Measurements from ENCODE around the gene TRA2B. TPM values are rescaled to one million over a fixed set of nuclear protein-coding genes. Genes with fewer than 3 reads are reported as not detected.

Gene TRA2B
- polyA plus RNA-seq, 1 donor from 2014 or later = 637 TPM

GRCh38 chr3:185981621-185982020 is 43.8 kb upstream of the TRA2B start:
- no peaks in the 10 kb centered on the region for H4K20me1 ChIP-seq (ENCODE audit: insufficient read depth)
- H2AFZ ChIP-seq (ENCODE audit: low read depth, low read length) = no peak overlapping the region
- no peaks in the 10 kb centered on the region for H3K9me2 ChIP-seq (ENCODE audit: insufficient read depth, low read length)
- H3K9ac ChIP-seq (ENCODE audit: low read length) = no peak overlapping the region
- H3K27me3 ChIP-seq (ENCODE audit: insufficient read depth, low read depth, low read length) = no peaks in the 10 kb centered on the region
- TF ChIP-seq RAD21 (conservative IDR thresholded peaks at IDR 0.05) = no peak
- no peak for TF ChIP-seq EP300 (conservative IDR thresholded peaks at IDR 0.05; ENCODE audit: poor library complexity, severe bottlenecking)
- TF ChIP-seq MXI1 (conservative IDR thresholded peaks at IDR 0.05; ENCODE audit: poor library complexity, severe bottlenecking) = no peak
- TF ChIP-seq POLR2AphosphoS5 (IDR thresholded peaks at IDR 0.05) = no peak
- TF ChIP-seq TAF1 (IDR thresholded peaks at IDR 0.05; ENCODE audit: low read depth) = no peak
- TF ChIP-seq EZH2 (IDR thresholded peaks at IDR 0.05; ENCODE audit: borderline replicate concordance, insufficient read depth, low read length, poor library complexity, severe bottlenecking) = no peak
- no peak for TF ChIP-seq SMC3 (conservative IDR thresholded peaks at IDR 0.05; ENCODE audit: poor library complexity)
- TF ChIP-seq, protein P1, sequence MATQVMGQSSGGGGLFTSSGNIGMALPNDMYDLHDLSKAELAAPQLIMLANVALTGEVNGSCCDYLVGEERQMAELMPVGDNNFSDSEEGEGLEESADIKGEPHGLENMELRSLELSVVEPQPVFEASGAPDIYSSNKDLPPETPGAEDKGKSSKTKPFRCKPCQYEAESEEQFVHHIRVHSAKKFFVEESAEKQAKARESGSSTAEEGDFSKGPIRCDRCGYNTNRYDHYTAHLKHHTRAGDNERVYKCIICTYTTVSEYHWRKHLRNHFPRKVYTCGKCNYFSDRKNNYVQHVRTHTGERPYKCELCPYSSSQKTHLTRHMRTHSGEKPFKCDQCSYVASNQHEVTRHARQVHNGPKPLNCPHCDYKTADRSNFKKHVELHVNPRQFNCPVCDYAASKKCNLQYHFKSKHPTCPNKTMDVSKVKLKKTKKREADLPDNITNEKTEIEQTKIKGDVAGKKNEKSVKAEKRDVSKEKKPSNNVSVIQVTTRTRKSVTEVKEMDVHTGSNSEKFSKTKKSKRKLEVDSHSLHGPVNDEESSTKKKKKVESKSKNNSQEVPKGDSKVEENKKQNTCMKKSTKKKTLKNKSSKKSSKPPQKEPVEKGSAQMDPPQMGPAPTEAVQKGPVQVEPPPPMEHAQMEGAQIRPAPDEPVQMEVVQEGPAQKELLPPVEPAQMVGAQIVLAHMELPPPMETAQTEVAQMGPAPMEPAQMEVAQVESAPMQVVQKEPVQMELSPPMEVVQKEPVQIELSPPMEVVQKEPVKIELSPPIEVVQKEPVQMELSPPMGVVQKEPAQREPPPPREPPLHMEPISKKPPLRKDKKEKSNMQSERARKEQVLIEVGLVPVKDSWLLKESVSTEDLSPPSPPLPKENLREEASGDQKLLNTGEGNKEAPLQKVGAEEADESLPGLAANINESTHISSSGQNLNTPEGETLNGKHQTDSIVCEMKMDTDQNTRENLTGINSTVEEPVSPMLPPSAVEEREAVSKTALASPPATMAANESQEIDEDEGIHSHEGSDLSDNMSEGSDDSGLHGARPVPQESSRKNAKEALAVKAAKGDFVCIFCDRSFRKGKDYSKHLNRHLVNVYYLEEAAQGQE (IDR thresholded peaks at IDR 0.05; ENCODE audit: borderline replicate concordance) = no peak
- TF ChIP-seq CTCF (IDR thresholded peaks at IDR 0.05; ENCODE audit: poor library complexity, severe bottlenecking) = no peak
- H3K79me2 ChIP-seq (replicated peaks; ENCODE audit: insufficient read depth, low read length) = no peaks in the 10 kb centered on the region
- H3K4me3 ChIP-seq (ENCODE audit: low read length) = no peak overlapping the region
- no peaks in the 10 kb centered on the region for H3K9me3 ChIP-seq (ENCODE audit: low read length)
- no peak overlapping the region for H3K27ac ChIP-seq (ENCODE audit: low read length)
- no peaks in the 10 kb centered on the region for H3F3A ChIP-seq (ENCODE audit: insufficient read depth, low read length, poor library complexity, severe bottlenecking)
- no peaks in the 10 kb centered on the region for H3K36me3 ChIP-seq (ENCODE audit: insufficient read depth, low read length)
- no peak overlapping the region for H3K4me2 ChIP-seq (ENCODE audit: low read length)

GRCh38 chr3:185979721-185980121 is 41.9 kb upstream of the TRA2B start:
- H3K27me3 ChIP-seq (ENCODE audit: insufficient read depth, low read depth, low read length) = no peaks in the 10 kb centered on the region
- H3K27ac ChIP-seq (ENCODE audit: low read length) = no peak overlapping the region
- H2AFZ ChIP-seq (ENCODE audit: low read depth, low read length) = no peak overlapping the region
- no peaks in the 10 kb centered on the region for H3F3A ChIP-seq (ENCODE audit: insufficient read depth, low read length, poor library complexity, severe bottlenecking)
- H3K4me2 ChIP-seq (ENCODE audit: low read length) = no peak overlapping the region
- TF ChIP-seq EZH2 (IDR thresholded peaks at IDR 0.05; ENCODE audit: borderline replicate concordance, insufficient read depth, low read length, poor library complexity, severe bottlenecking) (no peak), RAD21 (conservative IDR thresholded peaks at IDR 0.05) (no peak), CTCF (IDR thresholded peaks at IDR 0.05; ENCODE audit: poor library complexity, severe bottlenecking) (no peak), EP300 (conservative IDR thresholded peaks at IDR 0.05; ENCODE audit: poor library complexity, severe bottlenecking) (no peak), SMC3 (conservative IDR thresholded peaks at IDR 0.05; ENCODE audit: poor library complexity) (no peak), TAF1 (IDR thresholded peaks at IDR 0.05; ENCODE audit: low read depth) (no peak), MXI1 (conservative IDR thresholded peaks at IDR 0.05; ENCODE audit: poor library complexity, severe bottlenecking) (no peak)
- TF ChIP-seq, protein P1 (IDR thresholded peaks at IDR 0.05; ENCODE audit: borderline replicate concordance) = no peak
- H4K20me1 ChIP-seq (ENCODE audit: insufficient read depth) = no peaks in the 10 kb centered on the region
- H3K79me2 ChIP-seq (replicated peaks; ENCODE audit: insufficient read depth, low read length) = no peaks in the 10 kb centered on the region
- H3K9ac ChIP-seq (ENCODE audit: low read length) = no peak overlapping the region
- no peaks in the 10 kb centered on the region for H3K9me3 ChIP-seq (ENCODE audit: low read length)
- H3K4me3 ChIP-seq (ENCODE audit: low read length) = no peak overlapping the region
- H3K9me2 ChIP-seq (ENCODE audit: insufficient read depth, low read length) = no peaks in the 10 kb centered on the region
- H3K36me3 ChIP-seq (ENCODE audit: insufficient read depth, low read length) = no peaks in the 10 kb centered on the region
